Liver (tissue), 9 donors: ENCODE data around the gene GAB2. TPM values are rescaled to one million over a fixed set of nuclear protein-coding genes. Genes with fewer than 3 reads are reported as not detected.

ENCODE experiments used
- DNase-seq: peaks from one replicate; pipeline ENCODE4 v3.0.0-alpha.2; 2017; ENCODE audit warnings: low spot score
- H3K27ac ChIP-seq, 2 donors: one replicate each; pipeline ENCODE4 v1.7.0; 2013; ENCODE audit warnings: inconsistent platforms in 2 of 2, low read length in 2 of 2, control low read depth in 1 of 2, low read depth in 1 of 2, mild to moderate bottlenecking in 1 of 2
- H3K27me3 ChIP-seq, 4 donors: one replicate each; pipeline versions ENCODE4 v1.6.1 to v1.7.0; 2013; ENCODE audit warnings: low read length in 3 of 4, inconsistent platforms in 1 of 4, mild to moderate bottlenecking in 1 of 4, moderate library complexity in 1 of 4; ENCODE audit not compliant: control insufficient read depth in 4 of 4, insufficient read depth in 4 of 4
- H3K36me3 ChIP-seq, 4 donors: one replicate each; pipeline versions ENCODE4 v1.6.1 to v1.7.0; 2013; ENCODE audit warnings: low read length in 3 of 4, mild to moderate bottlenecking in 3 of 4, low read depth in 1 of 4, moderate library complexity in 1 of 4; ENCODE audit not compliant: control insufficient read depth in 4 of 4, insufficient read depth in 3 of 4
- H3K4me1 ChIP-seq, 4 donors: one replicate each; pipeline versions ENCODE4 v1.6.1 to v1.7.0; 2013; ENCODE audit warnings: low read length in 3 of 4, mild to moderate bottlenecking in 3 of 4, moderate library complexity in 1 of 4; ENCODE audit not compliant: control insufficient read depth in 4 of 4, insufficient read depth in 4 of 4
- H3K4me3 ChIP-seq, 3 donors: one replicate each; pipeline versions ENCODE4 v1.6.1 to v1.7.0; 2013; ENCODE audit warnings: low read length in 3 of 3, control low read depth in 1 of 3, low read depth in 1 of 3, mild to moderate bottlenecking in 1 of 3
- H3K9ac ChIP-seq, 2 donors: one replicate each; pipeline ENCODE4 v1.7.0; 2013; ENCODE audit warnings: low read length in 2 of 2, mild to moderate bottlenecking in 2 of 2, moderate library complexity in 2 of 2, control low read depth in 1 of 2, low read depth in 1 of 2
- H3K9me3 ChIP-seq, 4 donors: one replicate each; pipeline versions ENCODE4 v1.6.1 to v1.7.0; 2013; ENCODE audit warnings: low read length in 3 of 4; ENCODE audit not compliant: control insufficient read depth in 4 of 4
- EGR1 ChIP-seq, 2 donors: IDR thresholded peaks; 2 replicates each; pipeline ENCODE4 v1.6.1; 2016 to 2018; ENCODE audit warnings: antibody characterized with exemption in 2 of 2, low read depth in 2 of 2
- FOXA1 ChIP-seq: IDR thresholded peaks from 2 replicates; pipeline ENCODE4 v1.6.1; 2016; ENCODE audit warnings: antibody characterized with exemption
- FOXA2 ChIP-seq: IDR thresholded peaks from 2 replicates; pipeline ENCODE4 v1.6.1; 2016; ENCODE audit warnings: antibody characterized with exemption
- GABPA ChIP-seq, 2 donors: IDR thresholded peaks in 1 of 2; conservative IDR thresholded peaks in 1 of 2; 2 replicates each; pipeline ENCODE4 v1.6.1; 2016; ENCODE audit warnings: antibody characterized with exemption in 2 of 2, mild to moderate bottlenecking in 1 of 2, moderate library complexity in 1 of 2
- HNF4A ChIP-seq, 2 donors: conservative IDR thresholded peaks; 2 replicates each; pipeline ENCODE4 v1.6.1; 2016; ENCODE audit warnings: antibody characterized with exemption in 2 of 2, mild to moderate bottlenecking in 2 of 2
- HNF4G ChIP-seq: IDR thresholded peaks from 2 replicates; pipeline ENCODE4 v1.6.1; 2016; ENCODE audit warnings: antibody characterized with exemption
- JUND ChIP-seq, 2 donors: IDR thresholded peaks; 2 replicates each; pipeline ENCODE4 v1.6.1; 2016; ENCODE audit warnings: antibody characterized with exemption in 2 of 2
- NR2F2 ChIP-seq: IDR thresholded peaks from 2 replicates; pipeline ENCODE4 v1.6.1; 2016; ENCODE audit warnings: antibody characterized with exemption
- RAD21 ChIP-seq, 2 donors: IDR thresholded peaks; 2 replicates each; pipeline ENCODE4 v1.6.1; 2016; ENCODE audit warnings: antibody characterized with exemption in 2 of 2, mild to moderate bottlenecking in 2 of 2
- REST ChIP-seq: IDR thresholded peaks from 2 replicates; pipeline ENCODE4 v1.6.1; 2016; ENCODE audit warnings: antibody characterized with exemption, mild to moderate bottlenecking
- RXRA ChIP-seq, 2 donors: IDR thresholded peaks; 2 replicates each; pipeline ENCODE4 v1.6.1; 2017 to 2018; ENCODE audit warnings: antibody characterized with exemption in 2 of 2, mild to moderate bottlenecking in 1 of 2
- SP1 ChIP-seq: IDR thresholded peaks from 2 replicates; pipeline ENCODE4 v1.6.1; 2018; ENCODE audit warnings: antibody characterized with exemption, mild to moderate bottlenecking
- TAF1 ChIP-seq: conservative IDR thresholded peaks from 2 replicates; pipeline ENCODE4 v1.6.1; 2016; ENCODE audit warnings: antibody characterized with exemption, mild to moderate bottlenecking
- YY1 ChIP-seq: IDR thresholded peaks from 2 replicates; pipeline ENCODE4 v1.6.1; 2016; ENCODE audit warnings: antibody characterized with exemption, mild to moderate bottlenecking
- ZBTB33 ChIP-seq: IDR thresholded peaks from 2 replicates; pipeline ENCODE4 v1.6.1; 2016; ENCODE audit warnings: antibody characterized with exemption
- WGBS: extraction: QIAGEN DNeasy Blood & Tissue Kit; methylation state at CpG from one replicate; pipeline ENCODE4 v1.1.7; 2013; 5-methylcytosine and 5-hydroxymethylcytosine counted together
- polyA plus RNA-seq, 2 donors: library from polyadenylated mRNA; stranded (reverse) in 1 of 2; unstranded in 1 of 2; fragments of 200-250 nt in 1 of 2; fragments of >200 nt in 1 of 2; fragmentation: Nextera tagmentation in 1 of 2; extraction: Ambion mirVana in 1 of 2; gene quantifications; one replicate each; pipeline versions ENCODE4 v1.2.1 to v1.2.3, GENCODE V29; 2013 to 2015
- total RNA-seq, 2 donors: library from RNA; depleted of rRNA; stranded (reverse); fragments of >200 nt; gene quantifications; one replicate each; pipeline ENCODE4 v1.2.3, GENCODE V29; 2014
- TF ChIP-seq, protein P1 (sequence below): IDR thresholded peaks from 2 replicates; pipeline ENCODE4 v1.6.1; 2016; ENCODE audit warnings: antibody characterized with exemption
- TF ChIP-seq, protein P2 (sequence below): IDR thresholded peaks from 2 replicates; pipeline ENCODE4 v1.6.1; 2016; ENCODE audit warnings: antibody characterized with exemption
- TF ChIP-seq, protein P3 (sequence below): fragments of 150-350 bp; IDR thresholded peaks from 2 replicates; pipeline ENCODE4 v1.5.1; 2017; ENCODE audit warnings: improper control_type of control experiment, low read depth, low read length; ENCODE audit not compliant: missing input control
- donor health status: healthy.
- donor health status: healthy.
- donor health status: healthy.
- donor health status: healthy.
- donor health status: healthy.

The GAB2 gene
- total and polyA plus RNA-seq, 4 donors = 1.3 to 3.6 (median 2.5) TPM

DNA sequence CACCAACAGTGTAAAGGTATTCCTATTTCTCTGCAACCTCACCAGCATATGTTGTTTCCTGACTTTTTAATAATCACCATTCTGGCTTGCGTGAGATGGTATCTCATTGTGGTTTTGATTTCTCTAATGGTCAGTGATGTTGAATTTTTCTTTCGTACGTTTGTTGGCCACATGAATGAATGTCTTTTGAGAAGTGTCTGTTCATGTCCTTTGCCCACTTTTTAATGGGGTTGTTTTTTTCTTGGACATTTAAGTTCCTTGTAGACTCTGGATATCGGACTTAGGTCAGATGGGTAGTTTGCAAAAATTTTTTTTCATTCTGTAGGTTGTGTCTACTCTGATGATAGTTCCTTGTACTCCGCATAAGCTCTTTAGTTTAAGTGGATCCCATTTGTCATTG lies 206.1 kb downstream of the GAB2 start:
- Histone ChIP-seq H3K27ac (no peak overlapping the region), H3K9me3 (no peaks in the 10 kb centered on the region), H3K36me3 (peaks cover 6 to 35% (median 11%) of the 10 kb centered on the region in 4 donors), H3K4me1 (no peaks in the 10 kb centered on the region), H3K4me3 (no peak overlapping the region), H3K9ac (no peak overlapping the region), H3K27me3 (no peaks in the 10 kb centered on the region)
- WGBS = 97% methylated on average over 5 of the region's 5 CpGs
- TF ChIP-seq GABPA (IDR thresholded peaks at IDR 0.05 in 1 of 2, conservative IDR thresholded peaks at IDR 0.05 in 1 of 2) = no peak
- TF ChIP-seq YY1 = no peak
- TF ChIP-seq RXRA (IDR thresholded peaks at IDR 0.05) = no peak
- no peak for TF ChIP-seq TAF1
- TF ChIP-seq, protein P1, sequence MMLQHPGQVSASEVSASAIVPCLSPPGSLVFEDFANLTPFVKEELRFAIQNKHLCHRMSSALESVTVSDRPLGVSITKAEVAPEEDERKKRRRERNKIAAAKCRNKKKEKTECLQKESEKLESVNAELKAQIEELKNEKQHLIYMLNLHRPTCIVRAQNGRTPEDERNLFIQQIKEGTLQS = no peak
- no peak for TF ChIP-seq FOXA1
- no peak for TF ChIP-seq ZBTB33
- no peak for TF ChIP-seq HNF4A (conservative IDR thresholded peaks at IDR 0.05)
- no peak for TF ChIP-seq FOXA2
- no peak for TF ChIP-seq JUND (IDR thresholded peaks at IDR 0.05)
- no peak for TF ChIP-seq EGR1 (IDR thresholded peaks at IDR 0.05; ENCODE audit: low read depth in 2 of 2)
- no peak for TF ChIP-seq NR2F2
- TF ChIP-seq RAD21 (IDR thresholded peaks at IDR 0.05) = no peak
- no peak for TF ChIP-seq SP1
- TF ChIP-seq, protein P2, sequence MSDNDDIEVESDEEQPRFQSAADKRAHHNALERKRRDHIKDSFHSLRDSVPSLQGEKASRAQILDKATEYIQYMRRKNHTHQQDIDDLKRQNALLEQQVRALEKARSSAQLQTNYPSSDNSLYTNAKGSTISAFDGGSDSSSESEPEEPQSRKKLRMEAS = no peak
- TF ChIP-seq, protein P3, sequence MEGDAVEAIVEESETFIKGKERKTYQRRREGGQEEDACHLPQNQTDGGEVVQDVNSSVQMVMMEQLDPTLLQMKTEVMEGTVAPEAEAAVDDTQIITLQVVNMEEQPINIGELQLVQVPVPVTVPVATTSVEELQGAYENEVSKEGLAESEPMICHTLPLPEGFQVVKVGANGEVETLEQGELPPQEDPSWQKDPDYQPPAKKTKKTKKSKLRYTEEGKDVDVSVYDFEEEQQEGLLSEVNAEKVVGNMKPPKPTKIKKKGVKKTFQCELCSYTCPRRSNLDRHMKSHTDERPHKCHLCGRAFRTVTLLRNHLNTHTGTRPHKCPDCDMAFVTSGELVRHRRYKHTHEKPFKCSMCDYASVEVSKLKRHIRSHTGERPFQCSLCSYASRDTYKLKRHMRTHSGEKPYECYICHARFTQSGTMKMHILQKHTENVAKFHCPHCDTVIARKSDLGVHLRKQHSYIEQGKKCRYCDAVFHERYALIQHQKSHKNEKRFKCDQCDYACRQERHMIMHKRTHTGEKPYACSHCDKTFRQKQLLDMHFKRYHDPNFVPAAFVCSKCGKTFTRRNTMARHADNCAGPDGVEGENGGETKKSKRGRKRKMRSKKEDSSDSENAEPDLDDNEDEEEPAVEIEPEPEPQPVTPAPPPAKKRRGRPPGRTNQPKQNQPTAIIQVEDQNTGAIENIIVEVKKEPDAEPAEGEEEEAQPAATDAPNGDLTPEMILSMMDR = no peak
- TF ChIP-seq HNF4G = no peak
- DNase-seq = no peak

- Histone ChIP-seq H3K4me1 (no peaks in the 10 kb centered on the region), H3K27ac (no peak overlapping the region), H3K4me3 (no peak overlapping the region), H3K9ac (no peak overlapping the region), H3K9me3 (no peaks in the 10 kb centered on the region), H3K27me3 (no peaks in the 10 kb centered on the region), H3K36me3 (peaks cover 6 to 32% (median 12%) of the 10 kb centered on the region in 4 donors)
- WGBS = 90% methylated on average over 31 of the region's 31 CpGs
- TF ChIP-seq TAF1 (no peak), FOXA2 (no peak), YY1 (no peak), HNF4G (no peak), ZBTB33 (no peak), REST (no peak), EGR1 (IDR thresholded peaks at IDR 0.05; ENCODE audit: low read depth in 2 of 2) (no peak), HNF4A (conservative IDR thresholded peaks at IDR 0.05) (no peak)
- no peak for DNase-seq
These were observed 207.5 kb downstream of the GAB2 start for GRCh38 chr11:78210000-78210608.
